ENCODE data around the gene TBC1D22A. TPM values are rescaled to one million over a fixed set of nuclear protein-coding genes. Genes with fewer than 3 reads are reported as not detected.

Gene TBC1D22A
- total RNA-seq, 1 experiment from 2014 or later: 32.6 TPM

DNA sequence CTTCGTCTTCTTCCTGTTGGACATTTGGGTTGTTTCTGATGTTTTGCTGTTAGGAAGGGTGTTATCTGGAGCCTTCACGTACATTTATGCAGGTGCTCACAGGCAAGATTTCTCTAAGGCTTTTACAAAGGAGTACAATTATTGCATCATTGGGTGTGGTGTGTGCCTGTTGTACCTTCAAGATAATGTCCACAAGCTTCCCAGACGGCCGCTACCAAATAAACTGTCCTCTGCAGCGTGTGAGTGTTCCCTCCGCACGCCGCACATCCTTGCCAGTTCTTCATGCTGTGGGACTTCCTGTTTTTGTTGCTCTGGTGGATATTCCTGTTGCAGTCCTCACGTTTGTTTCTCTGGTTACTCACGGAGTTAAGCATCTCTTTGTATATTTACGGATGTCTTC, 133.3 kb downstream of the TBC1D22A start:
- no peak for DNase-seq
- BruUV-seq (replicated peaks): no TSS peak
- no peaks in the 10 kb centered on the region for H3K9me3 ChIP-seq
- no peak overlapping the region for H3K27ac Mint-ChIP-seq (ENCODE audit: unreplicated experiment)
- H3K27me3 Mint-ChIP-seq (ENCODE audit: insufficient read depth, unreplicated experiment): no peaks in the 10 kb centered on the region
- no peaks in the 10 kb centered on the region for H3K27me3 ChIP-seq (replicated peaks; ENCODE audit: control insufficient read depth, insufficient read depth, low read length)
- TF ChIP-seq, protein P1, sequence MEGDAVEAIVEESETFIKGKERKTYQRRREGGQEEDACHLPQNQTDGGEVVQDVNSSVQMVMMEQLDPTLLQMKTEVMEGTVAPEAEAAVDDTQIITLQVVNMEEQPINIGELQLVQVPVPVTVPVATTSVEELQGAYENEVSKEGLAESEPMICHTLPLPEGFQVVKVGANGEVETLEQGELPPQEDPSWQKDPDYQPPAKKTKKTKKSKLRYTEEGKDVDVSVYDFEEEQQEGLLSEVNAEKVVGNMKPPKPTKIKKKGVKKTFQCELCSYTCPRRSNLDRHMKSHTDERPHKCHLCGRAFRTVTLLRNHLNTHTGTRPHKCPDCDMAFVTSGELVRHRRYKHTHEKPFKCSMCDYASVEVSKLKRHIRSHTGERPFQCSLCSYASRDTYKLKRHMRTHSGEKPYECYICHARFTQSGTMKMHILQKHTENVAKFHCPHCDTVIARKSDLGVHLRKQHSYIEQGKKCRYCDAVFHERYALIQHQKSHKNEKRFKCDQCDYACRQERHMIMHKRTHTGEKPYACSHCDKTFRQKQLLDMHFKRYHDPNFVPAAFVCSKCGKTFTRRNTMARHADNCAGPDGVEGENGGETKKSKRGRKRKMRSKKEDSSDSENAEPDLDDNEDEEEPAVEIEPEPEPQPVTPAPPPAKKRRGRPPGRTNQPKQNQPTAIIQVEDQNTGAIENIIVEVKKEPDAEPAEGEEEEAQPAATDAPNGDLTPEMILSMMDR (IDR thresholded peaks at IDR 0.05; ENCODE audit: insufficient read depth in 1 of 2, low read depth in 1 of 2, low read length in 1 of 2, severe bottlenecking in 1 of 2, unreplicated experiment in 1 of 2): no peak
- no peak overlapping the region for H3K4me3 ChIP-seq (ENCODE audit: low read depth, low read length)
- H3K36me3 ChIP-seq (ENCODE audit: control insufficient read depth, insufficient read depth, low read length): no peaks in the 10 kb centered on the region; the same call in 1 of the 2 replicates
- H3K36me3 Mint-ChIP-seq (ENCODE audit: insufficient read depth, unreplicated experiment): peaks cover 58% of the 10 kb centered on the region
- H3K4me1 ChIP-seq: no peaks in the 10 kb centered on the region
- no peak overlapping the region for H3K4me3 Mint-ChIP-seq (ENCODE audit: unreplicated experiment)
- no peaks in the 10 kb centered on the region for H3K9me3 Mint-ChIP-seq (ENCODE audit: unreplicated experiment)
- peaks cover 11% of the 10 kb centered on the region for H3K4me1 Mint-ChIP-seq (ENCODE audit: low read depth, unreplicated experiment)
- intact Hi-C loops (cut with micrococcal nuclease; ENCODE audit: unreplicated experiment): no loop called here
- ChIA-PET CTCF (interaction anchor here (0.7 kb wide), 1 partner anchor 503 kb away, joined by 3 read pairs; no protein-coding TSS in a partner anchor), POLR2A (no interaction called here)

DNA sequence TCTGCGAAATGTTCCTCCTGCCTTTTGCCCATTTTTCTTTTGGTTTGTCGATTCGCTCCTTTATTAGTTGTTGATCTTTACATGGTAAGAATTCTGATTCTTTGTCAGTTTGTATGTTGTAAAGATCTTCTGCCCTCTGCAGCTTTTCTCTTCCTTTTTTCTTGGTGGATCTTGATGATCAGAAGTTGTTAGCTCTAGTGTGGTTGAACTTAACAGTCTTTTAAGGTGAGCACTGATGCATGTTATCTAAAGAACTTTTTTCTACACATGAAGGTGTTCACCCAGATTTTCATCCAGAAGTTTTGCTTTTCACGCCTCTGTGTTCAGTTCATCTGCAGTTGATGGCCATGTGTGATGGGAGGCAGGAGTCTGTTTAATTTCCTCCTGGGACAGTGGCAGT, 133.7 kb downstream of the TBC1D22A start:
- POLR2A ChIA-PET: no interaction called here
- no peak for DNase-seq
- CTCF ChIA-PET: interaction anchor here (1.2 kb wide), 1 partner anchor 116 kb away, joined by 3 read pairs; no protein-coding TSS in a partner anchor
- Histone ChIP-seq H3K4me1 (no peaks in the 10 kb centered on the region), H3K4me3 (ENCODE audit: low read depth, low read length) (no peak overlapping the region), H3K9me3 (no peaks in the 10 kb centered on the region), H3K27me3 (replicated peaks; ENCODE audit: control insufficient read depth, insufficient read depth, low read length) (no peaks in the 10 kb centered on the region), H3K36me3 (ENCODE audit: control insufficient read depth, insufficient read depth, low read length) (no peaks in the 10 kb centered on the region; the same call in 1 of the 2 replicates)
- Mint-ChIP-seq H3K4me3 (ENCODE audit: unreplicated experiment) (no peak overlapping the region), H3K36me3 (ENCODE audit: insufficient read depth, unreplicated experiment) (peaks cover 57% of the 10 kb centered on the region), H3K27me3 (ENCODE audit: insufficient read depth, unreplicated experiment) (no peaks in the 10 kb centered on the region), H3K27ac (ENCODE audit: unreplicated experiment) (no peak overlapping the region), H3K9me3 (ENCODE audit: unreplicated experiment) (no peaks in the 10 kb centered on the region), H3K4me1 (ENCODE audit: low read depth, unreplicated experiment) (peaks cover 11% of the 10 kb centered on the region)
- TF ChIP-seq, protein P1 (IDR thresholded peaks at IDR 0.05; ENCODE audit: insufficient read depth in 1 of 2, low read depth in 1 of 2, low read length in 1 of 2, severe bottlenecking in 1 of 2, unreplicated experiment in 1 of 2): no peak
- no TSS peak for BruUV-seq (replicated peaks)
- intact Hi-C loops (cut with micrococcal nuclease; ENCODE audit: unreplicated experiment): no loop called here

DNA sequence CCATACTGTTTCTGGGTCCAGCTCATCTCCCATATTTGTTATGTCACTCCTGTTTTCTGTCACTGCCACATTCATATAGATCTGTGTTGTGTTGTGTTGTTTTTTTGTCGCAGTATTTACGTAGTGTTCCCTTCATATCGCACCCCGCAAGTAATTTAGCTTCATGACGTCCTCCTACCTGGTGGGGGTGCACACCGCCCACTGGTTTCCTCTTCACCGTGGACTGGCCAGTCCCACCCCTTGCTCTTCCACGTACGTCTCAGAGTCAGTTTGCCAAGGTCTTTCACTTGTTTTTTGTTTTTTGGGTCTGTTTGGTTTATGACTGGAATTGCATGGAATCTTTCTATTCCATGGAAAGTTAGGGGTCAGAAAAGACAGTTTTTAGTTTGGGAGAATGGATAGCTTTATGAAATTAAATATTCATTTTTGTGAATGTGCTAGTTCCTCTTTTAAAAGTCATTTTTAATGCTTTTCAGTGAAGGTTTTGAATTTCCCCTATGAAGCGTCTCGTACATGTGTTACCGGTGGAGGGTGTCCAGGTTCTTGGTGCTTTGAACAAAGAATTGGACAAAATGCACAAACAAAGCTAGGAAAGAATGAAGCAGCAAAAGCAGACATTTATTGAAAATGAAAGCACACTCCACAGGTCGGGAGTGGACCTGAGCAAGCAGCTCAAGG, 134.3 kb downstream of the TBC1D22A start:
- ChIA-PET CTCF (interaction anchor here (1.0 to 1.2 kb wide), 2 partner anchors 116 to 138 kb away, joined by 3 to 4 read pairs; no protein-coding TSS in a partner anchor), POLR2A (no interaction called here)
- intact Hi-C loops (cut with micrococcal nuclease; ENCODE audit: unreplicated experiment): no loop called here
- Histone ChIP-seq H3K4me3 (ENCODE audit: low read depth, low read length) (no peak overlapping the region), H3K4me1 (no peaks in the 10 kb centered on the region), H3K9me3 (no peaks in the 10 kb centered on the region), H3K36me3 (ENCODE audit: control insufficient read depth, insufficient read depth, low read length) (no peaks in the 10 kb centered on the region; the same call in 1 of the 2 replicates), H3K27me3 (replicated peaks; ENCODE audit: control insufficient read depth, insufficient read depth, low read length) (no peaks in the 10 kb centered on the region)
- Mint-ChIP-seq H3K36me3 (ENCODE audit: insufficient read depth, unreplicated experiment) (peaks cover 57% of the 10 kb centered on the region), H3K4me3 (ENCODE audit: unreplicated experiment) (no peak overlapping the region), H3K4me1 (ENCODE audit: low read depth, unreplicated experiment) (peaks cover 11% of the 10 kb centered on the region), H3K9me3 (ENCODE audit: unreplicated experiment) (no peaks in the 10 kb centered on the region), H3K27me3 (ENCODE audit: insufficient read depth, unreplicated experiment) (no peaks in the 10 kb centered on the region), H3K27ac (ENCODE audit: unreplicated experiment) (no peak overlapping the region)
- TSS peak; percentile 20 for BruUV-seq (replicated peaks)
- DNase-seq: no peak
- TF ChIP-seq, protein P1 (IDR thresholded peaks at IDR 0.05; ENCODE audit: insufficient read depth in 1 of 2, low read depth in 1 of 2, low read length in 1 of 2, severe bottlenecking in 1 of 2, unreplicated experiment in 1 of 2): no peak
